ENCODE data around the gene SPAG7.

Gene SPAG7

DNA sequence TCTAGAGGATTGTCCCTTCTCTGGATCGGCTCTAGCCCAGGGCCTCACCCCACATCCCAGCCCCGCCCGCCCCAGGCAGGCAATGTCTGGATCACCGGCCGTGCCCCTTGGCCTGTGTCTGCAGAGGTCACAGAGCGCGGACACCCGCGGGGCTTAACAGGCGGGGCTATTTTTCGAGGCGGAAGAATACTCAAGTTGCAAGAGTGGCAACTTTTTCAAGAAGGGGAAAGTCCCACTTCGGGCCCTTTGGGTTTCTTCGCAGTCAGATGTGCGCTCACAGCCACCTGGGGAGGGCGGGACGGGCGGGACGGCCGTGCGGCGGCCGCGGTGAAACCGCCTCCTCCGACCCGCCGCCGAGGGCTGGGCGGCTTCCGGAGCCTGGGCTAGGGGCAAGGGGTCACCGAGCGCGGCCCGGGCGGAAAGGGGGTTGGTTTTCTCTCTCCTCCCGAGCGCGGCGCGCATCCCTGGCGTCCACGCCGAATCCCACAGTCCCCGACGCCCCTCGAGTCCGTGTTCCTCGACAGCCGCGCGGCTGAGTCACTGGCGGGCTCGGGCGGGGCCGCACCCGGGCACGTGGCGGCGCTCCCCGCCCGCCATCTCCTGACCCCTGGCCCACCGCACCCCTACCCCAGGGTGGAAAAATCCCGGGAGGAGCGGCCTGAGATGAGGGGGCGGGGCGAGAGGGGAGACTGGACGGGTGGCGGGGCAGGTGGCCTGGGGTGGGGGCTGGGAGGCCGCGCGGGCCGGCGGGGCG, 18.1 kb downstream of the SPAG7 start:
- DNase-seq = peak; percentile 63 to 68

DNA sequence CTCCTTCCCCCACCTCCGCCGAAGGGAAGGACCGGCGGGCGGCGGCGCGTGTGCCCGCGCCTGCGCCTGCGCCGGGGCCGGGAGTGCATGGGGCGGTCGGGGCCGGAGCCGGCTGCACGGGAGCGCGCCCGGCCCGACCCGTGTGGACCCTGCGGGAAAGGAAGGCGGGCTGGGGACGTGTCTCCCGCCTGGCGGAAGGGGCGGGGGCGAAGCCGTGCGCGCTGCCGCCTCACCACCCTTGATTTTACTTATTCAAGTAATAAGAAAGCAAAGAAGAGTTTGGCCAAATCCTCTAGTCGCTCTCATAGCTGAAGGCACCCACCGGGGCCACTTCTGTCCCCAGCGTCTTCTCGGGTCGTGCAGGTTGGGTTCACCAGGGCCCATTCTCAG, 18.7 kb downstream of the SPAG7 start:
- peak; percentile 60 to 82 for DNase-seq

DNA sequence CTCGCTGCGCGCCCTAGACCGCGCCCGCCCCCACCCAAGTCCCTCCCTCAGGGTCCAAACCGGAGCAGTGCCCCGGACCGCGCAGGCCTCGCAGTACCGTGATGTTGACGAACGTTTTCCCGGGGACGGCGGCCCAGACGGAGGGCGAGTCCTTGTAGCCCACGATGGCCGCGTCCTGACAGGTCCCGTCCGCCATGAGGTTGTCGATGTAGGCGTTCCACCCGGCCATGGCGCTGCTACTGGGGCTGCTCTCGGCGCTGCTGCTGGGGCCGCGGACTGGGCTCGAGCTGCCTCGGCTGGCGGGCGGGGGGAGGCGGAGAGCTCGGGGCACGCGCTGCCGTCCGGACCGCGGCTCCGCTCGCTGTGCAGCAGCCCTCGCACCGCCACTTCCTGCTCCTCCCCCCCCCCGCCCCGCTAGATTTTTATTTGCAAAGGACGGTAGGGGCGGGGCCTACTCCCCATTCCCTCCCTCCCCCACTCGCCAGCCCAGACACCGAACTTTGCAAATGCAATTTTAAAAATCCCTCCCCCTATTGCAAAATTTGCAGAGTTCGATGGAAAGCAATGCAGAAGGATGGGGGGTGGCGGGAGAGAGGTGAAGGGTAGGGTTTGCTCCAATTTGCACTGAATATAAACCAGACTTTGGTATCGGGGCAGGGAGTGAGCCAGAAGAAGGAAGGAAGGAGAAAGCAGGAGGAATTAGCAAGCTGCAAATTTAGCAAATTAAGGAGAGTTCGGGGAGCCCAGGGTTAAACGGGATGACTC, 19.3 kb downstream of the SPAG7 start, which contains the start of gene PFN1:
PFN1 (minus strand) TSS at position 365 of the 765 bp plus-strand sequence; CDS start at position 229, 136 bp downstream.
- DNase-seq = peak; percentile 69 to 79

DNA sequence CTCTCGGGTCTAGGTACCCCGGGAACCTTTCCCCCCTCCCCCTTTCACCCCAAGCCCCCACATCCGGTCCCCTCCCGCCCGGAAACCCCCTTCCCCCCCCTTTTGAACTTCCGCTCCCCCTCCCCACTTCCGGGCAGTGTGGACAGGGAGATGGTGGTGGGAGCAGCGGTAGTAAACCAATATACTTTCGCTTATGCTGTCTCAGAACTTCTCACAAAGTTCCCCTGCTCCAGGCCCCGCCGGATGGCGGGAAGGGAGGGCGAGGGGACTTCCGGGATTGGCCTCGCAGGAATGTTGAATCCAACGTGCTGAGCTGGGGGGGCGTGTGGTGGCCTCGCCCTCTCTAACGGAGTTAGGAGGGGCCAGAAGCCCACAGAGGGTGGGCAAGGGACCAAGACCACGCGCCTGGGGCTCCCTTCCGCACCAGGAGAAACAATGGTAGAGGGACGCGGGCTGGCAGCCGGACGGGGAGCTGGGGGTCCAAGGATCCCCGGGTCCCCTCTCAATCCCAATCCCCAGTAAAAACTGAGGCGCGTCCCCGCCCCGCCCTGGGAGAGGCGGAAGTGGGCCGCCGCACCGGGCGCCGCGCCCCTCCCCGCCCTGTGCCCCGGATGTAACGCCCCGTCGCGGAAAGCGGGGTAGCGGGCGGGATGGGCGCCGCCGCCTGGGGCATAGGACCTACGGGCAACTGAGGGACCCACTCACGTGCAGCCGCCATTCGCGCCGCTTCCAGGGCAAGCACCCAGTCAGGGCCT, 20.0 kb downstream of the SPAG7 start:
- peak in 1 of 2 experiments; percentile 42 for DNase-seq

DNA sequence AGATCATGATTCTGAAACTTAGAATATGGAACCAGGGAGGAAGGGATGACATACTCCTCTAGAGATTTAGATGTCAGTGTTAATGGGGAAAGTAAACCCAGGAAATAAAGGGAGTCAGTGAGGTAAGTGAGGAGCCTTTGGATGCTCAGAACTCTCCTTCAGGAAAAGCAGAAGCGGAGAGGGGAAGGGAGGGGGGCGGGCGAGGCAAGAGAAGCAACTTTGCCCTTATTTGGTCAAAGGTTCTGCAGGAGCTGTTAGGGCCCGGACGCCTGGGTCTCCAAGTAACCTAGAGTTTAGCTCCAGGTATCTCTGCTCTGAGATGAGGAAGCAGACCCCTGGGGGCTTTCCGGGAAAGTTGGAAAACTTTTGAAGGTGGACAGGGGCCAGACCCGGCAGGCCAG, 20.6 kb downstream of the SPAG7 start:
- no peak for DNase-seq

DNA sequence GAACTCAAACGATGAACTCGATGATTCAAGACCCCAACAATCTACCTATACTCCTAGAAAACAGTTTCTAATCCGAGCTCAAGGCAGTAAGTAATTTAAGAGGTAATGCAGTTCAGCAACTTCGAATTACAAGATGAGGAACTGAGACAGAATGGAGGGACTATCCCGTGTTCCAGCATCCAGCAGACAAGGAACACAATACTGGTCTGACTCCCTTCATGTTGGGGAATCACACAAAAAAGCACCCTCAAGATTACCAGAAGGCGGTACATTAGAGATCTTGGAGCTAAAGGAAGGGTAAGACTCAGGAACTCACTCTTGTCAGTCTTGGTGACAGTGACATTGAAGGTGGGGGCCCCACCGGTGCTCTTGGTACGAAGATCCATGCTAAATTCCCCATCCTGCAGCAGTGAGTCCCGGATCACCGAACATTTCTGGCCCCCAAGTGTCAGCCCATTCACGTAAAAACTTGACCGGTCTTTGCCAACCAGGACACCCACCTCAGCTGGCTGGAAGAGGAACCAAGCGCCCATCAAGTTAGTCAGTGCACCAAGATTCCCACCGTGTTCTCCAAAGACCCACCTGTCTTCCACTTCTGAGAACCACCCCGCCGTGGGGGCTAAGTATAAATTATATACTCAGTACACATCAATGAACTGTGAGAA, 21.2 kb downstream of the SPAG7 start:
- DNase-seq = no peak

DNA sequence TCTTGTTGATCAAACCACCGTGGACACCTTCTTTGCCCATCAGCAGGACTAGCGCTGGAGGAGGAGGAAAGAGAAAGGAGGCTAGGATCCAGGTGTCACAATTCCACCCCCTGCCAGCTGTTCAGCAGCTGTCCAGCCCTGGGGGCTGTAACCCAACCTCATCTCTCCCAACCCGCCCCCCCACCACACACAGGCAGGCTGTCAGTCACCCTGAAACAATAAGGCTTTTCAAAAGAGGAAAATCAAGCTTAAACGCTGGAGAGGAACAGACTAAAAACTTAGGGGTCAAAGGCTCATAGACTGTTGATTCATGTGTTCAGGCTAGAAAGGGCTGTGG, 21.7 kb downstream of the SPAG7 start:
- no peak for DNase-seq

DNA sequence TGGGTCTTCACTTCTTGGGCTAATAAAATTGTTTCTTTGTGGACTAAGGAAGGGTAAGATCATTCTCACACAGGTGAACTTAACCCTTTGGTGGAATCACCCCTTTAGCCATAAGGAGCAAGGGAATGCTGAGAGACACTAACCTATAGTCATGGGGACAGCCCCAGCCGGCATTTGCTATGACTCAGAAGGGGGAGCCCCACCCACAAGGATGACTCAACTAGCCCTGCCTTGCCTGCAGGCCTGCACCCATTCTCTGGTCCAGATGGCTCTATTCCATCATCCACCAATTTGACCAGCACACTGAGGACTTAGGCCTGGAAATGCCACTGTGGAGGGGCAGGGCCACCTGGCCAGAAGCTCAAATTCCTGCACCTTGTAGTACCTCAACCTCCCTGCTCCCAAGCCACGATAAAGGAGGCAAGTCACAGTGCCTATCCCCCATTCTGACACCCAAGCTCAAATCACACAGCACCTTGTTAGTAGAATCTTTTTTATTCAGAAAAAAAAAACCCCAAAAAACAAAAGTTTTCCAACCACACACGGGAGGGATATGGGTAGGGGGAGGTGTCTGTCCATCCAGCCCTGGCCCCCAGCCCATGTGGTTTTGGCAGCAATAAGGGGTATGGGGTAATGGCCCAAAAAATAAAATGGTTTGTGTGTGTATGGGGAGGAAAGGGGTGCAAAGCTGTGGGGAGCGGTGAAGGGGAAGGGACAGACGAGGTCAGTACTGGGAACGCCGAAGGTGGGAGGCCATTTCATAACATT, 22.3 kb downstream of the SPAG7 start:
- DNase-seq = no peak

DNA sequence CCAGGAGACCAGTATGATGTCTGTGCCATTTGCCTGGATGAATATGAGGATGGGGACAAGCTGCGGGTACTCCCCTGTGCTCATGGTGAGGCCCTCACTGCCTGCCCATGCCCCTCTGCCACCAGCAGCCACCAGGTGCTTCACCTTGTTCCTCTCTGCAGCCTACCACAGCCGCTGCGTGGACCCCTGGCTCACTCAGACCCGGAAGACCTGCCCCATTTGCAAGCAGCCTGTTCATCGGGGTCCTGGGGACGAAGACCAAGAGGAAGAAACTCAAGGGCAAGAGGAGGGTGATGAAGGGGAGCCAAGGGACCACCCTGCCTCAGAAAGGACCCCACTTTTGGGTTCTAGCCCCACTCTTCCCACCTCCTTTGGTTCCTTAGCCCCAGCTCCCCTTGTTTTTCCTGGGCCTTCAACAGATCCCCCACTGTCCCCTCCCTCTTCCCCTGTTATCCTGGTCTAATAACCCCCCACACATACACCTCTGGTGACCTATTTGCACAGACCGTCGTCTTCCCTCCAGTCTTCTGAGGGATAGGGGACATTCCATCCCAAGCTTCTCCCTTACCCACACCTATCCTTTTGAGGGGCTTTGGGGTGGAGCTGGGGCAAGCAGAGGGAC, 23.0 kb downstream of the SPAG7 start:
- DNase-seq = no peak

DNA sequence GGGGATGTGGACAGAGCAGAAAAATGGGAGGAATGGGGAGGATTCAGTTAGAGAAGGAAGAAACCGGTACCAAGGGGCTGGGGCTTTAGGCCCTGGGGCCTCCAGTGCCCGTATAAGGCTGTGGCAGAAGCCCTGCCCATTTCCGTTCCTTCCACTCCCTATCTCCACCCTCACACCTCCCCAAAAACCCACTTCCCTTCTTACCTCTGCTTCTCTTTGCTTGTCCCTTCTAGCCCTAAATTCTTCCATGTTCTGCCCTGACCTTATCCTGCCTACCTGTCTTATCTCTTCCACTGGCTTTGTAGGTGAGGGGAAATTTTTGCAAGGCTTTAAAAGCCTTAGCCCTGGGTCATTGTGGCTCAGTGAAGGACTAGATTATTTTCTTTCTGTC, 23.5 kb downstream of the SPAG7 start:
- no peak for DNase-seq

DNA sequence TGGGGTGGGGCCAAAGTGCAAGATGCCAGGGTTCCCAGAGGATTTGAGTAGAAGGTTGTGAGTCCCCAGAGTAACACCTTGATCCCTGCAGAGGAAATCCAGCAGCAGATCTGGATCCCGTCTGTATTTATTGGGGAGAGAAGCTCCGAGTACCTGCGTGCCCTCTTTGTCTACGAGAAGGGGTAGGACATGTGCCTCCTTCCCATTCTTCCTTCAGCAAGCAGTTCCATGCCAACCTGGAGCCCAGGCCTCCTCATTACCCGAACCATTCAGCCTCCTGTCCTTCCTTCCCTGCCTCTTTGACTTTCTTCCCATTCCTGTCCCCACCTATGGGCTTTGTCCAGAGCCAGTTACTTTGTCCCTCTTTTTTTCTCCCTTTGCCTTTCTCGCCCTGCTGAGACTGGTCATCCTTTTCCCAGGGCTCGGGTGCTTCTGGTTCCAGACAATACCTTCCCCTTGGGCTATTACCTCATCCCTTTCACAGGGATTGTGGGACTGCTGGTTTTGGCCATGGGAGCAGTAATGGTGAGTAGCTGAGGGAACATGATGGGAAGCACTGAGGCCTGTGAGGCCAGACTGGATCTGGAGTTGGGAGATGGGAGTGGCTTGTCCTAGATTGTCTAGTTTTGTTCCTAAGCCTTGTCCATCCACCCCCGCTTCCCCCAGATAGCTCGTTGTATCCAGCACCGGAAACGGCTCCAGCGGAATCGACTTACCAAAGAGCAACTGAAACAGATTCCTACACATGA, 24.7 kb downstream of the SPAG7 start:
- DNase-seq = no peak

DNA sequence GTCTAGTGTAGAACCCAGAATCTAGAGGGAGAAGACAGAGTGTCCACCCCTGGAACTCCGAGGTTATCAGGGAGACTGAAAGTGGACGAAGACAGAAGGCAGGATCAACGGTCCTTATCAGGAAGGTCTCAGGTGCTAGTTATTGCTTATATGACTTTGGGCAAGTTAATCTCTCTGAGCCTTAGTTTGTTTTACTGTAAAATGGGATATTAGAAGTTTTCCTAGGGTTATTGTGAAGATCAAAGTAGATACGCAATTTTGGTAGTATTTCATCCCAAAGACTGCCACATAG, 26.4 kb downstream of the SPAG7 start:
- no peak for DNase-seq

DNA sequence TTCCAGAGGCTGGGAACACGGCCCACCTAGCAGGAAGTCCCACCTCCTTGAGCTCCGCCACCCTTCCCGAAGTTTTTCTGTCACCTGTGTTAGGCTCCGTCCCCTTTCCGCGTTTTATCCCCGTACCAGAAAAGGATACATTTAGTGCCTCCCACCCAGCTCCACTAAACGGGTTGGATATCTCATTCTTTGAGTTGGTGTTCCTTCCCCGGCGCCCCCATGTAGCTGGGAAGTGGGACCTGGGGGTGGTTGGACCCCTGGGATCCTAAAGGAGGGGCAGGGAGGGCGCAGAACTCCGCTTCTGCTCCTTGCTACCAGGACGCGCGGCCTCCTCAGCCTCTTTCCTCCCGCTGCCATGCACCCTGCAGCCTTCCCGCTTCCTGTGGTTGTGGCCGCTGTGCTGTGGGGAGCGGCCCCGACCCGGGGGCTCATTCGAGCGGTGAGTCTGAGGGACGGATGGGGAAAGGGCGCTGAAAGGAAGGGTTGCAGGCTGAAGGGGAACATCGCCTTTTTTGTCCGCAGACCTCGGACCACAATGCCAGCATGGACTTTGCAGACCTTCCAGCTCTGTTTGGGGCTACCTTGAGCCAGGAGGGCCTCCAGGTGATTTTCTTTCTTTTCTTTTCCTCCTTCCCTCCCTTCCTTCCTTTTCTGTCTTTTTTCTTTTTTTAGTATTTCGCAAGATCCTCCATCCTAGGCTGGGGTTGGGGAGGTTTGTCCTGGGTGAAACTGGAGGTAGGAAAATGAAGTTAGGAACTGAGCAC, 26.9 kb downstream of the SPAG7 start:
- no peak for DNase-seq

DNA sequence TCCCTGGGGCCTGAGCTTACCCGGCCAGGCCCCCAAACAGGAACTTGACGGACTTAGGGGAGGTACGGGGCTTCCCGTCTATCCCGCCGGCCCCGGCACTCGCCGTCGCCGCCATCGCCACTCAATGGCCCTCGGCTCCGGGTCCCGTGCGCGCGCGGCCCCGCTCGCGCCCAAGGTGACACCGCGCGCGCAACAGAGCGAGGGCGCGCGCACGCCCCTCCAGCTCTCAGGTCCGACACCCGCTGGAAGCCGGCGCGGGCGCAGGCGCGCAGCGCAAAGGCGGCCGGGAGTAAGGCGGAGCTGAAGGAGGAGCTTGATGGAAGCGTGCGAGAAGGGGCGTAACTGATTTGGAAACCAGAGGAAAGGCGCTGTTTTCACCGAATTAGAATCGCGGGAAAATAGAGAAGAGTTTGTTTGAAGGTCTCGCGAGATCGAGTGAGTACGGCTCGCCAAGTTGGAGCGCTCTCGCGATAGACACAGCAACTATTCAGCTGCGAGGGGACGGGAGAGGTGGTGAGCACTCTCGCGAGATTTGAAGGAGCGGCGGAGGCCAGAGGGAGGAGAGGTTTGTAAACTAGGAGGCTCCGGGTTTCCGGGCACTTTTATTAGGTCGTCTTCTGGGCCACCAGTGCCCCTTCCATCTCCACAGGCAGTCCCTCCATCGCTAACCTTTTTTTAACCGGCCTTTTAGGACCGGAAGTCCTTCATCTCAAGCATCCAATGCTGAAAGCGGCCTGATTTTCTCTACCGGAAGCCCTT, 27.6 kb downstream of the SPAG7 start, which contains the start of the genes RNF167 and SLC25A11:
RNF167 (plus strand) TSS at position 473 of the 759 bp plus-strand sequence. CDS start 642 bp downstream, outside the sequence.
SLC25A11 (minus strand) TSS at position 251 of the 759 bp plus-strand sequence; CDS start at position 115, 136 bp downstream.
- peak; percentile 99 for DNase-seq

DNA sequence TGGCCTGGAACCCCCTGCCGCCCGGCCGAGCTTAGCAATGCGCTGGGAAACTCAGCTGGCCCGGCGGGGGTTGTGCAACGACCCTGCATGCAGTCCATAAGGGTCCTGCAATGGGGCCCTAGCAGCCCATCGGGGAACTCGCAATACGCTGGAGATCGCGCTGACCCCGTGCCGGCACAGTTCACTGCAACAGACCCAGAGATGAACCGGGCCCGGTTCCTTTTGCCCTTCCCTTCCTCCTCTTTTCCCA, 28.1 kb downstream of the SPAG7 start:
- DNase-seq = peak in 1 of 2 experiments; percentile 52

DNA sequence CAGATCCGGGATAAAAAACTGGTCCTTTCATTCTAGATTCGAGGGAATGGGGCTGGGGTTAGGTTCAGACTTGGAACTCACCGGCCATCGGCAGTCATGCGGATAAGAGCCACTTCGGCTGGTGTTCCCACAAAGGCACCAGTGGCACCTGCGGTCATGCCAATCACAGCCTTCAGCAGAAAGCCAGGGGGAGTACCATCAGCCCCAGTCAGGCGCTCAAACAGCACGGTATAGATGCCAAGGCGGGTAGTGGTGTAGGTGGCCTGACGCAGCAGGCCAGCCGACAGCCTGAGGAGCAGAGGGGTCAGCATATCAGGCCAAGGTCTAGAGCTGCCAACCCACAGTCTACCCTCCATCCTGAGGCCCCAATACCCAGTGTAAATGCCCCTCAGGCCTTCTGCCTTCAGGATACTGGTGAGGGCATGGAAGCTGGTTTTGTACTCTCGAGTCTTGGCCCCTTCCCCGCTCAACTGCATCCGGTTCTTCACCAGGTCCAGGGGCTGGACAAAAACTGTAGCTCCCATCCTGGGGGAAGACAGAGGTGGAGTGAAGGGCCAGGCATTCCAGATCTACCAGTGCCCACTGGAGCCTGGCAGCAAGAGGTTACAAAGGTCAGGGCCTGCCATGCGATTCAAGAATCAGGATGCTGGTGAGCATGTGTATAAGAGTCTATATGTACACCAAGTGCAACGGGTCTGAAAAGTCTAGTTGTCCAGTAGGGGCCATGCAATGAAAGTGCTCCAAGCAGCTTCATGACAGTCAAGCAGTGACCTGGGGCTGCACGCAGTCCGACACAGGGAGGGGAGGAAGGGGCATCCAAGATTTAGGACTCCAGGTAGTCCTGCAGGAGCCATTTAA, 28.7 kb downstream of the SPAG7 start:
- peak in 1 of 2 experiments; percentile 48 for DNase-seq

DNA sequence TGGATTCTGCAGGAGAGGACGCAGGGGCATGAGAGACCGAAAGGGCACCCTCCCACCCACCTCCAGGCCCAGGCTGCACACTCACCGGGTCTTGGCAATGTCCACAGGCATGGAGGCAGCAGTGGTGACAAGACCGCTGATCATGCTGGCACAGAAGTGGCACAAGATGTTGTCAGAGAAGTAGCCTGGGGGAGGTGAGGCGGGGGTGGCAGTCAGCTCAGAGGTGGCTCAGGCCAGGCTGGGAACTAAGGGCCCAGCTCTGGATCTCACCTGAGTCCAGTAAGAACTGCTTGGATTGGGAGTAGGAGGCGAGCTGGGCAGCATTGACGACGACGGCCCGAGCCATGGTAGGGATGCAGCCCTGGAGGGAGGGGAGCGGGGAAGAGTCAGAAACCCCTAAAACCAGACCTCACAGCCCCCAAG, 29.5 kb downstream of the SPAG7 start:
- no peak for DNase-seq

DNA sequence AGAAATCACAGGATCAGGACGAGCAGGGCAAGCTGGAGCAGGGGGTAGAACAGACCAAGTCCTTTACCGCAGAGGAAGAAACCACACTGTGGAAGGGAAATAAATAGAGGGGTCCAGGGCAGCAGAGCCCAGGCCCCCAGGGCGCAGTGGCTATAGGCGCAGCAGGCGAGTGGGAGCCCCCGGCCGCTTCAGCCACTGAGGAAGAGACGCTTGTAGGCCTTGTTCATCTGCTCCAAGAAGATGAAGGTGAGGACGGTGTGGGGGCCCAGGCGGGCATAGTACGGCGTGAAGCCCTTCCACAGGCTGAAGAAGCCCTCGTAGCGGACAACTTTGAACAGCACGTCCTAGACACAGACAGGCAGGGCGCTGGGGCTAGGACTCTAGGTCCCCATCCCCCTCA, 30.1 kb downstream of the SPAG7 start:
- no peak for DNase-seq

DNA sequence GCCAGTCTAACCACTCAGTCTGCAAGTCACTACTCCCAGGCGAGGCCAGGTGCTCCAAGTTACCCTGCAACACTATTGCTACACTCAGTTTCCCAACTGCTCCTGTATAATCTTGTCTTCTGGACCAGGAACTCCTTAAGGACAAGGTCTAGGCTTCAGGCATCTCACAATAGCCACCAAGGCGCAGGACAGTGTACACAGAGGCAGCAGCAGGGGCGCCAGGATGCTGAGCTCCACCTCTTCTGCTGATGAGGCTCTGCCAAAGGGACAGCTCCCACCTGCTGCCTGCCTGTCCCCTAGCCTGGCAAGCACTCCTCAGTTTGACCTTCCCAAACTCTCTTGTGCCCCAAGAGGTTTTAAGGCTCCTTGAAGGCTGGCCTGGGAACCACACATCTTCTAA, 31.2 kb downstream of the SPAG7 start:
- DNase-seq = no peak

All from NCI-H524 (cell line).